Natural killer cell (primary cell): ENCODE results near the gene FCER1A. TPM values are rescaled to one million over a fixed set of nuclear protein-coding genes. Genes with fewer than 3 reads are reported as not detected.

ENCODE experiments used
- ATAC-seq, 3 donors: fragments of 150-1000 bp in 2 of 3; fragments of 200-7000 bp in 1 of 3; cut with Tn5 transposase; 1 replicate in 1 of 3; 2 replicates in 2 of 3; pipeline ENCODE4 v1.10.0; 2021; ENCODE audit warnings: mild to moderate bottlenecking in 2 of 3, moderate library complexity in 2 of 3
- DNase-seq, 2 donors: peaks; one replicate each; pipeline versions ENCODE4 v3.0.0 to v3.0.0-alpha.2; 2013 to 2021; ENCODE audit warnings: mixed read lengths in 1 of 2
- H3K27ac ChIP-seq: one replicate; pipeline ENCODE4 v1.5.1; 2013; ENCODE audit warnings: mild to moderate bottlenecking, low read length
- H3K27me3 ChIP-seq: one replicate; pipeline ENCODE4 v1.6.1; 2013; ENCODE audit warnings: low read length; ENCODE audit not compliant: control insufficient read depth, insufficient read depth
- H3K36me3 ChIP-seq: one replicate; pipeline ENCODE4 v1.6.1; 2013; ENCODE audit warnings: low read length; ENCODE audit not compliant: control insufficient read depth, insufficient read depth
- H3K4me1 ChIP-seq: one replicate; pipeline ENCODE4 v1.6.1; 2013; ENCODE audit warnings: low read length; ENCODE audit not compliant: control insufficient read depth, insufficient read depth
- H3K4me3 ChIP-seq: one replicate; pipeline ENCODE4 v1.5.1; 2013; ENCODE audit warnings: low read length
- H3K9me3 ChIP-seq: one replicate; pipeline ENCODE4 v1.6.1; 2013; ENCODE audit warnings: low read length; ENCODE audit not compliant: control insufficient read depth, insufficient read depth
- H3K27ac Mint-ChIP-seq, 2 donors: one replicate each; pipeline ENCODE4 v1.8.0; 2022; ENCODE audit warnings: mild to moderate bottlenecking in 2 of 2, mixed read lengths in 2 of 2, moderate library complexity in 1 of 2
- H3K27me3 Mint-ChIP-seq, 2 donors: one replicate each; pipeline ENCODE4 v1.8.0; 2022; ENCODE audit warnings: low read depth in 2 of 2, mixed read lengths in 2 of 2
- H3K36me3 Mint-ChIP-seq: one replicate; pipeline ENCODE4 v1.8.0; 2022; ENCODE audit warnings: mixed read lengths
- H3K4me1 Mint-ChIP-seq, 2 donors: one replicate each; pipeline ENCODE4 v1.8.0; 2022; ENCODE audit warnings: mixed read lengths in 2 of 2
- H3K4me3 Mint-ChIP-seq: one replicate; pipeline ENCODE4 v1.8.0; 2022; ENCODE audit warnings: mild to moderate bottlenecking, moderate library complexity, mixed read lengths
- H3K9me3 Mint-ChIP-seq, 2 donors: one replicate each; pipeline ENCODE4 v1.8.0; 2022; ENCODE audit warnings: mixed read lengths in 2 of 2
- CTCF ChIP-seq: fragments of 200-600 bp; IDR thresholded peaks from one replicate; pipeline ENCODE4 v1.8.0; 2022; ENCODE audit warnings: antibody characterized with exemption
- WGBS: methylation state at CpG from one replicate; pipeline ENCODE4 v1.1.7; 2013; ENCODE audit warnings: missing lambda C conversion rate; ENCODE audit not compliant: insufficient coverage; 5-methylcytosine and 5-hydroxymethylcytosine counted together
- intact Hi-C: fragments of 100-400 bp; cut with micrococcal nuclease; formaldehyde crosslinking; loops from one replicate; pipeline ENCODE4 v1.14.2; 2022
- total RNA-seq, 4 donors: library from RNA; stranded (reverse); fragments of 120-200 nt in 1 of 4; gene quantifications; one replicate each; pipeline versions ENCODE4 v1.2.3 to v1.2.4, GENCODE V29; 2013 to 2022

The FCER1A gene
- total RNA-seq, 3 donors from 2014 or later (not counting 1 experiment from before 2014, with no cell fraction given): 6.5 to 154 (median 7.0) TPM

DNA sequence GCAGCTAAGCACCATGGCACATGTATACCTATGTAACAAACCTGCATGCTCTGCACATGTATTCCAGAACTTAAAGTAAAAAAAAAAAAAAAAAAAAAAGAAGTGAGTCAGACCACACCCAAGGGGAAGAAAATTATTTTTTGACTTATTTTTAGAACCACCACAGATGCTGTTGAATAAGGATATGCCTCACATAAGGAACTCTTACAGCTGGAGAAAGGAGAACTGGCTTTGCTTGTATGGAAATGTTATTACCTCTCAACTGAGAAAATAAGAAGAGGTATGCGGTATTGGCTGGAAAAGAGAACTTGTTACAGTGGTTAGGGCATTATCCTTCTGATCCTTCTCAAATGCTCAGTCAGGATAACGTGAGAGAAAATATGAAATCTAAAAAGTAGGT lies 27.5 kb upstream of the FCER1A start:
- Histone ChIP-seq H3K9me3 (no peaks in the 10 kb centered on the region), H3K4me1 (no peaks in the 10 kb centered on the region), H3K27ac (no peak overlapping the region), H3K4me3 (no peak overlapping the region), H3K27me3 (no peaks in the 10 kb centered on the region), H3K36me3 (no peaks in the 10 kb centered on the region)
- no peak for TF ChIP-seq CTCF
- intact Hi-C loops: no loop called here
- H3K27ac Mint-ChIP-seq: no peak overlapping the region
- H3K27me3 Mint-ChIP-seq: peaks cover 20 to 32% of the 10 kb centered on the region in 2 donors
- H3K36me3 Mint-ChIP-seq: no peaks in the 10 kb centered on the region
- DNase-seq (no peak), ATAC-seq (no peak)
- H3K4me3 Mint-ChIP-seq: no peak overlapping the region
- no peaks in the 10 kb centered on the region for H3K9me3 Mint-ChIP-seq
- 92% methylated on average over 1 of the region's 2 CpGs for WGBS
- H3K4me1 Mint-ChIP-seq: no peaks in the 10 kb centered on the region

- no peaks in the 10 kb centered on the region for H3K36me3 ChIP-seq
- DNase-seq (no peak), ATAC-seq (no peak)
- Mint-ChIP-seq H3K27me3 (peaks cover 15 to 22% of the 10 kb centered on the region in 2 donors), H3K4me3 (no peak overlapping the region), H3K27ac (no peak overlapping the region), H3K4me1 (no peaks in the 10 kb centered on the region), H3K36me3 (no peaks in the 10 kb centered on the region), H3K9me3 (no peaks in the 10 kb centered on the region)
- H3K4me1 ChIP-seq: no peaks in the 10 kb centered on the region
- TF ChIP-seq CTCF: no peak
- H3K27ac ChIP-seq: no peak overlapping the region
- no peaks in the 10 kb centered on the region for H3K9me3 ChIP-seq
- intact Hi-C loops: no loop called here
- H3K4me3 ChIP-seq: no peak overlapping the region
- no peaks in the 10 kb centered on the region for H3K27me3 ChIP-seq
Measured at GRCh38 chr1:159275891-159276290, 26.2 kb upstream of the FCER1A start.

DNA sequence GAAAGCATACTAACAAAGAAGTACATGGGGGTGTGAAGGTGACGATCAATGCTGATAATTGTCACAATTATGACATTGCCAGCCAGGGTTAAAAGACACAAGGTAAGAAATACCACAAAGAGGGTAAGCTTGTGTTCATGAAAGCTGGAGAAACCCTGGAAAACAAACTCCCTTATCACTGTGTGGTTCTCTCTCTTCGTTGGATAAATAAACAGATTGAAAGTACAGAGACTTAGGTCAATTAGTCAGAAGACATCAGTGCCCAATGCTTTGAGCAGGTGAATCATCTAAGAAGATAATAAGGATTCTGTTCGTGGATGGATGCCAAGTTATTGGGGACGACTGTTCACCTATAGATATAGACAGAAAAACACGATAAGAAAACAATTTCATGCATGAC lies 22.4 kb upstream of the FCER1A start:
- Mint-ChIP-seq H3K27ac (no peak overlapping the region), H3K4me3 (no peak overlapping the region), H3K4me1 (no peaks in the 10 kb centered on the region), H3K27me3 (peaks cover 7 to 12% of the 10 kb centered on the region in 2 donors), H3K9me3 (no peaks in the 10 kb centered on the region), H3K36me3 (no peaks in the 10 kb centered on the region)
- intact Hi-C loops: no loop called here
- no peaks in the 10 kb centered on the region for H3K27me3 ChIP-seq
- H3K27ac ChIP-seq: no peak overlapping the region
- ATAC-seq: no peak
- no peaks in the 10 kb centered on the region for H3K36me3 ChIP-seq
- no peaks in the 10 kb centered on the region for H3K4me1 ChIP-seq
- 77% methylated on average over 5 of the region's 5 CpGs for WGBS
- DNase-seq: no peak
- TF ChIP-seq CTCF: no peak
- H3K4me3 ChIP-seq: no peak overlapping the region
- H3K9me3 ChIP-seq: no peaks in the 10 kb centered on the region

DNA sequence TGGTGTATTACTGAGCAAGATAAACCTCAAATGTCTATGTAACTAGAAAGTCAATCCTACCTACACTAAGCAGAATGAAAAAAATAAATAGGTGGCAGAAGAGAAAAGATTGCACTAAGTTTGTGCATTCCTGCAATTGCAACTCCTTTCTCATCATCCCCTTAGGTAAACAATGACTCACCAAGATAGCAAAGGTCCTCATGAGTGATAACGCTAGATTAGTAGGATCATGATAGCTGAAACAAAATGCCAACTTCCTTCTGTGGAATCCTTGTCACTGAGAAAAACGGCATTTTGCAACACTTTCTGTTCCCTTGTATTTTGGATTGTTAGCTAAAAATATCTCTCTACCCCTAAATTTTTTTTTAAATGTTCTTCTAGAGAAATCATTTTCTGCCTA lies 20.0 kb upstream of the FCER1A start:
- 80% methylated on average over 1 of the region's 2 CpGs for WGBS
- Mint-ChIP-seq H3K36me3 (no peaks in the 10 kb centered on the region), H3K4me1 (no peaks in the 10 kb centered on the region), H3K9me3 (no peaks in the 10 kb centered on the region), H3K27ac (no peak overlapping the region), H3K27me3 (peaks cover 8 to 12% of the 10 kb centered on the region in 2 donors), H3K4me3 (no peak overlapping the region)
- Histone ChIP-seq H3K27ac (no peak overlapping the region), H3K4me3 (no peak overlapping the region), H3K4me1 (no peaks in the 10 kb centered on the region), H3K36me3 (no peaks in the 10 kb centered on the region), H3K9me3 (no peaks in the 10 kb centered on the region), H3K27me3 (peaks cover 2% of the 10 kb centered on the region)
- ATAC-seq (no peak), DNase-seq (no peak)
- TF ChIP-seq CTCF: no peak
- intact Hi-C loops: no loop called here
